ENCODE results near the gene SLC18B1. TPM values are rescaled to one million over a fixed set of nuclear protein-coding genes. Genes with fewer than 3 reads are reported as not detected.

The SLC18B1 gene
- total RNA-seq, 1 experiment from 2014 or later = 24.1 TPM

DNA sequence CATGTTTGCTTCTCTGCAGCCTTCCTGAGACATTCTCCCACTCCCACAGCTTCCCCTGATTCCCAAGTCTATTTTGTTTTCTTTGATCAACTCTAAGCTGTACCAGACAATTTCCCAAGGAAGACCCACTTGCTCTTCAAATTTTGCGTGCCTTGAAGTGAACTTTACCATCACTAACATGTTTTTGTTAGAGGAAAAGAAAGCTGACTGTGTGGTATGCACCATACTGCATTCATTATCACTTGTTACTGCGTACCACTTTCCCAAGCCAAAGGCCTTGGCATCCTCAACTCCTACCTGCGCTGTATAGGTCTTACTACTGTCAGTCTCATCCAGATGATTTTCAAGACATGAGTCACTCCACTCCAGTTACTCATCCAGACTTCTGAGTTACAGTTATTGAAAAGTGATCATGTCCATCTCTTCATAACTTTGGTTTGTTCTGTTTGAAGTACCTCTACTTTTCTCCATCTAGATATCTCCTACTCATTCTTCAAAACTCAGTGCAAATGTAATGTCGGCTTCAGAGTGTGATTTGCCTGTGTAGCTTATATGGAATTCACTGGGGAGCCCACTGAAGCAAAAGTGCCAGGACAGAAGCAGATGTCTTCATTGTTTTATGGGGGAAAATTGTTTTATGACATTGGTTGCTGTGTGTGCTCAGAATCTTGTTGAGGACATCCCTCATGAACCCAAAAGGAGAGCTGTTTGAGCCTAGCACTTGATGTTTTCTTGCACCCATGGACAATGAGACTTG lies 21.1 kb upstream of the SLC18B1 start (continued):
- TF ChIP-seq, protein P1, sequence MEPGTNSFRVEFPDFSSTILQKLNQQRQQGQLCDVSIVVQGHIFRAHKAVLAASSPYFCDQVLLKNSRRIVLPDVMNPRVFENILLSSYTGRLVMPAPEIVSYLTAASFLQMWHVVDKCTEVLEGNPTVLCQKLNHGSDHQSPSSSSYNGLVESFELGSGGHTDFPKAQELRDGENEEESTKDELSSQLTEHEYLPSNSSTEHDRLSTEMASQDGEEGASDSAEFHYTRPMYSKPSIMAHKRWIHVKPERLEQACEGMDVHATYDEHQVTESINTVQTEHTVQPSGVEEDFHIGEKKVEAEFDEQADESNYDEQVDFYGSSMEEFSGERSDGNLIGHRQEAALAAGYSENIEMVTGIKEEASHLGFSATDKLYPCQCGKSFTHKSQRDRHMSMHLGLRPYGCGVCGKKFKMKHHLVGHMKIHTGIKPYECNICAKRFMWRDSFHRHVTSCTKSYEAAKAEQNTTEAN (CRISPR knock-in tag; IDR thresholded peaks at IDR 0.05) = no peak; the same call in 1 of the 2 replicates
- TF ChIP-seq SOX15 (CRISPR knock-in tag; IDR thresholded peaks at IDR 0.05) (no peak), ZNF416 (CRISPR knock-in tag; IDR thresholded peaks at IDR 0.05) (peak; percentile 62; the same call in 1 of the 2 replicates), OVOL2 (CRISPR knock-in tag; IDR thresholded peaks at IDR 0.05; ENCODE audit: borderline replicate concordance) (no peak), GRHL2 (CRISPR knock-in tag; IDR thresholded peaks at IDR 0.05; ENCODE audit: insufficient replicate concordance, severe bottlenecking) (no peak), FOXP1 (CRISPR knock-in tag; IDR thresholded peaks at IDR 0.05; ENCODE audit: borderline replicate concordance) (no peak), ETV6 (CRISPR knock-in tag; IDR thresholded peaks at IDR 0.05) (no peak), ZNF121 (CRISPR knock-in tag; IDR thresholded peaks at IDR 0.05) (no peak), NR2C2 (CRISPR knock-in tag; IDR thresholded peaks at IDR 0.05) (no peak)
- TF ChIP-seq, protein P2, sequence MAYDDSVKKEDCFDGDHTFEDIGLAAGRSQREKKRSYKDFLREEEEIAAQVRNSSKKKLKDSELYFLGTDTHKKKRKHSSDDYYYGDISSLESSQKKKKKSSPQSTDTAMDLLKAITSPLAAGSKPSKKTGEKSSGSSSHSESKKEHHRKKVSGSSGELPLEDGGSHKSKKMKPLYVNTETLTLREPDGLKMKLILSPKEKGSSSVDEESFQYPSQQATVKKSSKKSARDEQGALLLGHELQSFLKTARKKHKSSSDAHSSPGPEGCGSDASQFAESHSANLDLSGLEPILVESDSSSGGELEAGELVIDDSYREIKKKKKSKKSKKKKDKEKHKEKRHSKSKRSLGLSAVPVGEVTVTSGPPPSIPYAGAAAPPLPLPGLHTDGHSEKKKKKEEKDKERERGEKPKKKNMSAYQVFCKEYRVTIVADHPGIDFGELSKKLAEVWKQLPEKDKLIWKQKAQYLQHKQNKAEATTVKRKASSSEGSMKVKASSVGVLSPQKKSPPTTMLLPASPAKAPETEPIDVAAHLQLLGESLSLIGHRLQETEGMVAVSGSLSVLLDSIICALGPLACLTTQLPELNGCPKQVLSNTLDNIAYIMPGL (CRISPR knock-in tag; IDR thresholded peaks at IDR 0.05) = no peak
- TF ChIP-seq, protein P3, sequence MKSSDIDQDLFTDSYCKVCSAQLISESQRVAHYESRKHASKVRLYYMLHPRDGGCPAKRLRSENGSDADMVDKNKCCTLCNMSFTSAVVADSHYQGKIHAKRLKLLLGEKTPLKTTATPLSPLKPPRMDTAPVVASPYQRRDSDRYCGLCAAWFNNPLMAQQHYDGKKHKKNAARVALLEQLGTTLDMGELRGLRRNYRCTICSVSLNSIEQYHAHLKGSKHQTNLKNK (CRISPR knock-in tag; IDR thresholded peaks at IDR 0.05) = no peak
- TF ChIP-seq, protein P4, sequence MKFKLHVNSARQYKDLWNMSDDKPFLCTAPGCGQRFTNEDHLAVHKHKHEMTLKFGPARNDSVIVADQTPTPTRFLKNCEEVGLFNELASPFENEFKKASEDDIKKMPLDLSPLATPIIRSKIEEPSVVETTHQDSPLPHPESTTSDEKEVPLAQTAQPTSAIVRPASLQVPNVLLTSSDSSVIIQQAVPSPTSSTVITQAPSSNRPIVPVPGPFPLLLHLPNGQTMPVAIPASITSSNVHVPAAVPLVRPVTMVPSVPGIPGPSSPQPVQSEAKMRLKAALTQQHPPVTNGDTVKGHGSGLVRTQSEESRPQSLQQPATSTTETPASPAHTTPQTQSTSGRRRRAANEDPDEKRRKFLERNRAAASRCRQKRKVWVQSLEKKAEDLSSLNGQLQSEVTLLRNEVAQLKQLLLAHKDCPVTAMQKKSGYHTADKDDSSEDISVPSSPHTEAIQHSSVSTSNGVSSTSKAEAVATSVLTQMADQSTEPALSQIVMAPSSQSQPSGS (CRISPR knock-in tag; IDR thresholded peaks at IDR 0.05; ENCODE audit: borderline replicate concordance, low read depth) = no peak
- TF ChIP-seq, protein P5, sequence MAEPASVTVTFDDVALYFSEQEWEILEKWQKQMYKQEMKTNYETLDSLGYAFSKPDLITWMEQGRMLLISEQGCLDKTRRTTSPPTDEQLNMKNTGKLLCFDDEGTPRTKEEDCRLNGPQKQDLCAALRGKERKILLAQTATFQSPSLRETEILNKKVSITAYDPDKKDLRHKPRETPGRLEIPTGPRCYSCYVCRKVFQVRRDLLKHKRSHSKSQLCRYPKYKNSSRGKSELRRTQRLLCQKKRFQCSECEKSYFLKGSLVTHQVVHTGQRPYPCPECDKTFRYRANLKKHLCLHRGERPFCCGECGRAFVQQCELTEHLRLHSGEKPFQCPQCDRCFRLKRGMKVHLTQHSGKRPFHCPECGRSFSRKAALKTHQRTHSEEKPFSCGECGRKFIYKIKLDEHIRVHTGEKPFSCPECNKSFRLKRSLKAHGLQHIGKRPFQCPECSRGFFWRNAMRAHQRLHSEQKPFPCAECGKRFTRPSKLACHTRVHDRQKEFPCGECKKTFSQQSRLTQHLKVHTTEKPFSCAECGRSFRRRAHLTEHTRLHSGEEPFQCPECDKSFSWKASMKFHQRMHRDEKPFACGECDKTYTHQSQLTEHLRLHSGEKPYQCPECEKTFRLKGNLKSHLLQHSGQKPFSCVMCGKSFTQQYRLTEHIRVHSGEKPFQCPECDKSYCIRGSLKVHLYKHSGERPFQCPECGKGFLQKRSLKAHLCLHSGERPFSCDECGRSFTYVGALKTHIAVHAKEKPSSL (CRISPR knock-in tag; conservative IDR thresholded peaks at IDR 0.05) = peak; percentile 91
- TF ChIP-seq, protein P6, sequence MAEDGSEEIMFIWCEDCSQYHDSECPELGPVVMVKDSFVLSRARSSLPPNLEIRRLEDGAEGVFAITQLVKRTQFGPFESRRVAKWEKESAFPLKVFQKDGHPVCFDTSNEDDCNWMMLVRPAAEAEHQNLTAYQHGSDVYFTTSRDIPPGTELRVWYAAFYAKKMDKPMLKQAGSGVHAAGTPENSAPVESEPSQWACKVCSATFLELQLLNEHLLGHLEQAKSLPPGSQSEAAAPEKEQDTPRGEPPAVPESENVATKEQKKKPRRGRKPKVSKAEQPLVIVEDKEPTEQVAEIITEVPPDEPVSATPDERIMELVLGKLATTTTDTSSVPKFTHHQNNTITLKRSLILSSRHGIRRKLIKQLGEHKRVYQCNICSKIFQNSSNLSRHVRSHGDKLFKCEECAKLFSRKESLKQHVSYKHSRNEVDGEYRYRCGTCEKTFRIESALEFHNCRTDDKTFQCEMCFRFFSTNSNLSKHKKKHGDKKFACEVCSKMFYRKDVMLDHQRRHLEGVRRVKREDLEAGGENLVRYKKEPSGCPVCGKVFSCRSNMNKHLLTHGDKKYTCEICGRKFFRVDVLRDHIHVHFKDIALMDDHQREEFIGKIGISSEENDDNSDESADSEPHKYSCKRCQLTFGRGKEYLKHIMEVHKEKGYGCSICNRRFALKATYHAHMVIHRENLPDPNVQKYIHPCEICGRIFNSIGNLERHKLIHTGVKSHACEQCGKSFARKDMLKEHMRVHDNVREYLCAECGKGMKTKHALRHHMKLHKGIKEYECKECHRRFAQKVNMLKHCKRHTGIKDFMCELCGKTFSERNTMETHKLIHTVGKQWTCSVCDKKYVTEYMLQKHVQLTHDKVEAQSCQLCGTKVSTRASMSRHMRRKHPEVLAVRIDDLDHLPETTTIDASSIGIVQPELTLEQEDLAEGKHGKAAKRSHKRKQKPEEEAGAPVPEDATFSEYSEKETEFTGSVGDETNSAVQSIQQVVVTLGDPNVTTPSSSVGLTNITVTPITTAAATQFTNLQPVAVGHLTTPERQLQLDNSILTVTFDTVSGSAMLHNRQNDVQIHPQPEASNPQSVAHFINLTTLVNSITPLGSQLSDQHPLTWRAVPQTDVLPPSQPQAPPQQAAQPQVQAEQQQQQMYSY (CRISPR knock-in tag; IDR thresholded peaks at IDR 0.05) = no peak
- TF ChIP-seq, protein P7, sequence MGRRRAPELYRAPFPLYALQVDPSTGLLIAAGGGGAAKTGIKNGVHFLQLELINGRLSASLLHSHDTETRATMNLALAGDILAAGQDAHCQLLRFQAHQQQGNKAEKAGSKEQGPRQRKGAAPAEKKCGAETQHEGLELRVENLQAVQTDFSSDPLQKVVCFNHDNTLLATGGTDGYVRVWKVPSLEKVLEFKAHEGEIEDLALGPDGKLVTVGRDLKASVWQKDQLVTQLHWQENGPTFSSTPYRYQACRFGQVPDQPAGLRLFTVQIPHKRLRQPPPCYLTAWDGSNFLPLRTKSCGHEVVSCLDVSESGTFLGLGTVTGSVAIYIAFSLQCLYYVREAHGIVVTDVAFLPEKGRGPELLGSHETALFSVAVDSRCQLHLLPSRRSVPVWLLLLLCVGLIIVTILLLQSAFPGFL (CRISPR knock-in tag; IDR thresholded peaks at IDR 0.05; ENCODE audit: borderline replicate concordance) = no peak
- TF ChIP-seq, protein P8, sequence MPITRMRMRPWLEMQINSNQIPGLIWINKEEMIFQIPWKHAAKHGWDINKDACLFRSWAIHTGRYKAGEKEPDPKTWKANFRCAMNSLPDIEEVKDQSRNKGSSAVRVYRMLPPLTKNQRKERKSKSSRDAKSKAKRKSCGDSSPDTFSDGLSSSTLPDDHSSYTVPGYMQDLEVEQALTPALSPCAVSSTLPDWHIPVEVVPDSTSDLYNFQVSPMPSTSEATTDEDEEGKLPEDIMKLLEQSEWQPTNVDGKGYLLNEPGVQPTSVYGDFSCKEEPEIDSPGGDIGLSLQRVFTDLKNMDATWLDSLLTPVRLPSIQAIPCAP (CRISPR knock-in tag; IDR thresholded peaks at IDR 0.05) = no peak
- TF ChIP-seq, protein P9, sequence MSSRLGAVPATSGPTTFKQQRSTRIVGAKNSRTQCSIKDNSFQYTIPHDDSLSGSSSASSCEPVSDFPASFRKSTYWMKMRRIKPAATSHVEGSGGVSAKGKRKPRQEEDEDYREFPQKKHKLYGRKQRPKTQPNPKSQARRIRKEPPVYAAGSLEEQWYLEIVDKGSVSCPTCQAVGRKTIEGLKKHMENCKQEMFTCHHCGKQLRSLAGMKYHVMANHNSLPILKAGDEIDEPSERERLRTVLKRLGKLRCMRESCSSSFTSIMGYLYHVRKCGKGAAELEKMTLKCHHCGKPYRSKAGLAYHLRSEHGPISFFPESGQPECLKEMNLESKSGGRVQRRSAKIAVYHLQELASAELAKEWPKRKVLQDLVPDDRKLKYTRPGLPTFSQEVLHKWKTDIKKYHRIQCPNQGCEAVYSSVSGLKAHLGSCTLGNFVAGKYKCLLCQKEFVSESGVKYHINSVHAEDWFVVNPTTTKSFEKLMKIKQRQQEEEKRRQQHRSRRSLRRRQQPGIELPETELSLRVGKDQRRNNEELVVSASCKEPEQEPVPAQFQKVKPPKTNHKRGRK (CRISPR knock-in tag; IDR thresholded peaks at IDR 0.05; ENCODE audit: borderline replicate concordance) = no peak
- TF ChIP-seq, protein P10, sequence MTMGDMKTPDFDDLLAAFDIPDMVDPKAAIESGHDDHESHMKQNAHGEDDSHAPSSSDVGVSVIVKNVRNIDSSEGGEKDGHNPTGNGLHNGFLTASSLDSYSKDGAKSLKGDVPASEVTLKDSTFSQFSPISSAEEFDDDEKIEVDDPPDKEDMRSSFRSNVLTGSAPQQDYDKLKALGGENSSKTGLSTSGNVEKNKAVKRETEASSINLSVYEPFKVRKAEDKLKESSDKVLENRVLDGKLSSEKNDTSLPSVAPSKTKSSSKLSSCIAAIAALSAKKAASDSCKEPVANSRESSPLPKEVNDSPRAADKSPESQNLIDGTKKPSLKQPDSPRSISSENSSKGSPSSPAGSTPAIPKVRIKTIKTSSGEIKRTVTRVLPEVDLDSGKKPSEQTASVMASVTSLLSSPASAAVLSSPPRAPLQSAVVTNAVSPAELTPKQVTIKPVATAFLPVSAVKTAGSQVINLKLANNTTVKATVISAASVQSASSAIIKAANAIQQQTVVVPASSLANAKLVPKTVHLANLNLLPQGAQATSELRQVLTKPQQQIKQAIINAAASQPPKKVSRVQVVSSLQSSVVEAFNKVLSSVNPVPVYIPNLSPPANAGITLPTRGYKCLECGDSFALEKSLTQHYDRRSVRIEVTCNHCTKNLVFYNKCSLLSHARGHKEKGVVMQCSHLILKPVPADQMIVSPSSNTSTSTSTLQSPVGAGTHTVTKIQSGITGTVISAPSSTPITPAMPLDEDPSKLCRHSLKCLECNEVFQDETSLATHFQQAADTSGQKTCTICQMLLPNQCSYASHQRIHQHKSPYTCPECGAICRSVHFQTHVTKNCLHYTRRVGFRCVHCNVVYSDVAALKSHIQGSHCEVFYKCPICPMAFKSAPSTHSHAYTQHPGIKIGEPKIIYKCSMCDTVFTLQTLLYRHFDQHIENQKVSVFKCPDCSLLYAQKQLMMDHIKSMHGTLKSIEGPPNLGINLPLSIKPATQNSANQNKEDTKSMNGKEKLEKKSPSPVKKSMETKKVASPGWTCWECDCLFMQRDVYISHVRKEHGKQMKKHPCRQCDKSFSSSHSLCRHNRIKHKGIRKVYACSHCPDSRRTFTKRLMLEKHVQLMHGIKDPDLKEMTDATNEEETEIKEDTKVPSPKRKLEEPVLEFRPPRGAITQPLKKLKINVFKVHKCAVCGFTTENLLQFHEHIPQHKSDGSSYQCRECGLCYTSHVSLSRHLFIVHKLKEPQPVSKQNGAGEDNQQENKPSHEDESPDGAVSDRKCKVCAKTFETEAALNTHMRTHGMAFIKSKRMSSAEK (CRISPR knock-in tag; IDR thresholded peaks at IDR 0.05; ENCODE audit: borderline replicate concordance) = peak; percentile 43
